ENCODE results near the gene TLE1. TPM values are rescaled to one million over a fixed set of nuclear protein-coding genes. Genes with fewer than 3 reads are reported as not detected.
"Not testable (repeated sequence)": the region's sequence is repeated elsewhere in the genome, so short reads cannot be mapped to it uniquely, and the experiment has no call there.

Gene TLE1
- total and polyA plus RNA-seq, 4 donors, result 20.9 to 39.9 (median 31.8) TPM

GRCh38 chr9:81652058-81652687, 37.2 kb downstream of the TLE1 start:
- DNase-seq, result no peak
- Histone ChIP-seq H3K27me3 (ENCODE audit: control insufficient read depth in 1 of 2, insufficient read depth in 2 of 2, low read length in 1 of 2) (no peaks in the 10 kb centered on the region), H3K4me3 (ENCODE audit: low read length in 2 of 2) (no peak overlapping the region), H3K4me1 (ENCODE audit: control insufficient read depth in 1 of 2, insufficient read depth in 2 of 2, low read length in 2 of 2) (peaks cover 2 to 7% of the 10 kb centered on the region in 2 donors), H3K27ac (ENCODE audit: low read depth in 1 of 2, low read length in 2 of 2) (no peak overlapping the region), H3K36me3 (ENCODE audit: control insufficient read depth in 1 of 2, insufficient read depth in 2 of 2, low read length in 1 of 2) (peaks cover 0 to 5% of the 10 kb centered on the region in 2 donors), H3K9me3 (ENCODE audit: control insufficient read depth, low read length) (no peaks in the 10 kb centered on the region)
- ATAC-seq (ENCODE audit: low FRiP score), result no peak
- 76 to 80% methylated on average over 7 of the region's 7 CpGs for WGBS, 2 donors
- intact Hi-C loops (cut with DNase I), result no loop called here

DNA sequence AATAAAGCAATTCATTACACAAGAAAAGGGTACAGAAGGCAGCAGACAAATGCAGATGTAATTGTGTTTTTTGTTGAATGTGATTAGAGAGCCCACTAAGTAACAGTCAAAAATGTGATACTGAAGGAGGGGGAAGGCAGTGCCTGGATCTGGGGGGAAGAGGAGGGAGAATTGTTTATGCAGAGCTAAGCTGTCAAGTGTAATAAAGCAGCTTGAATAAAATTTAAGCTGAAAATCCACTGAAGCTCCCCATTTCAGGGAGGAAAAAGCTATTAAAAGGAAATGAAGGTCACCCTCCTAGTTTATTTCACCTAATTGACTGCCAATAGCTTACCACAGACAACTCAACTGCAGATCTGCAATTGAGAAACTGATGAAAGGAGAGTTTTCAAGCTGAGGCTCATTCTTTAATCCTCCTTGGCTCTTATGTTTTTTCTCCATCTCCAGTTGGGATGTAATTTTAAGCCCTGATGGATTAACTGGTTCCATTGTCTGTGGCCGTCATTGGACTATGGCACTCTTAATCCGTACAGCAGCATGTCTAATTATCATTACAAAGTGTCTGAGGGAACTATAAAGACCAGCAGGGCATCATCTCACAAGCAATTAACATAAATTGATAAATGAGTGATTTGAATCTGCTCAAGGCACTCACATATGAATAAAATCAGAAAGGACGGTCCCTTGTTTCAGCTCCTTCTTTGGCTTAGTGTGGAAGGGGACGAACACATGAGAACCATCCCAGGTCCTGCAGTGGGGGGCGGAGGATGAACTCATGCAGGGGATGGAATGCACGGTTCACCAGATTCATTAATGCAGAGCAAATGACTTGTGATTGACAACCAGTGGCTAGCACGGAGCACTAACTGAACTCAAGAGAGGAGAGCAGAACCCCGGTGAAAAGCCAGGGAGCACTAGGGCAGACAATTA, 38.5 kb downstream of the TLE1 start:
- Histone ChIP-seq H3K4me3 (ENCODE audit: low read length in 2 of 2) (no peak overlapping the region), H3K36me3 (ENCODE audit: control insufficient read depth in 1 of 2, insufficient read depth in 2 of 2, low read length in 1 of 2) (peaks cover 0 to 5% of the 10 kb centered on the region in 2 donors), H3K9me3 (ENCODE audit: control insufficient read depth, low read length) (no peaks in the 10 kb centered on the region), H3K4me1 (ENCODE audit: control insufficient read depth in 1 of 2, insufficient read depth in 2 of 2, low read length in 2 of 2) (peaks cover 2 to 5% of the 10 kb centered on the region in 2 donors), H3K27ac (ENCODE audit: low read depth in 1 of 2, low read length in 2 of 2) (no peak overlapping the region), H3K27me3 (ENCODE audit: control insufficient read depth in 1 of 2, insufficient read depth in 2 of 2, low read length in 1 of 2) (no peaks in the 10 kb centered on the region)
- DNase-seq, result no peak
- ATAC-seq (ENCODE audit: low FRiP score), result no peak
- intact Hi-C loops (cut with DNase I), result no loop called here
- WGBS, 2 donors, result 84 to 88% methylated on average over 8 of the region's 8 CpGs

DNA sequence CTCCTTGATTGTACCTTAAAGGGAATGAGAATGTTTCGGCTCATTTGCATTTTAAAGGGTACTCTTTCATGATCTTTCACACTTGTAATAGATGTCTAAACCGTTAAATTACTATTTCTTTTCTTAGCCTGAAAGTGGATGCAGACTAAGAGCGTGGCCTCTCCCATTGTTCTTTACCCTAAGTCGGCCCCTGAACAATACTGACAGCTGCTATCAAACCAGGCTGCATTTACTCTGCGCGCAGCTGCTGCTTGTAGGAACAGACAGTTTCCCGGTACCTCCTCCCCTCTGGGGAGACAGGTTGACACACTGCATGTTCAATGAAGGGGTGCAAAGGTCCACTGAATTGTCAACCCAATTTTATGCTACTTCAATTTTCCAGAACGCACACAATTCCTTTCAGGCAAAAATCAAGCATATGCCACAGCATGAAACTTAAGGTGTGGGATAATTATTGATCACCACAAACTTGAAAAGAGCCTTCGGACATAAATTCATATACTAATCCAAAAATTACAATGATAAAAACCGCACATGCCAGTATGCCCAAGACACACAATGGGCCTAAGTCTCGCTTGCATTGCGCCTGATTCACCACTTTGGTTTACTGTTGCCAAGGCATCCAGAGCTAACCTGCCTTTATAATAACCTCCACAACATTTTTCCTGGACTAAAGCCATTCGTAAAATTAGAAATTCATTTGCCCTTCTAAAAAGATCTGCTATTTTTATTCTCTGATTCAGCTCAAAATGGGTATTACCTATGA, 39.7 kb downstream of the TLE1 start:
- ATAC-seq (ENCODE audit: low FRiP score), result no peak
- intact Hi-C loops (cut with DNase I), result no loop called here
- 64 to 69% methylated on average over 13 of the region's 13 CpGs for WGBS, 2 donors
- Histone ChIP-seq H3K27me3 (ENCODE audit: control insufficient read depth in 1 of 2, insufficient read depth in 2 of 2, low read length in 1 of 2) (no peaks in the 10 kb centered on the region), H3K4me3 (ENCODE audit: low read length in 2 of 2) (no peak overlapping the region), H3K9me3 (ENCODE audit: control insufficient read depth, low read length) (no peaks in the 10 kb centered on the region), H3K4me1 (ENCODE audit: control insufficient read depth in 1 of 2, insufficient read depth in 2 of 2, low read length in 2 of 2) (peaks cover 2 to 5% of the 10 kb centered on the region in 2 donors), H3K27ac (ENCODE audit: low read depth in 1 of 2, low read length in 2 of 2) (no peak overlapping the region), H3K36me3 (ENCODE audit: control insufficient read depth in 1 of 2, insufficient read depth in 2 of 2, low read length in 1 of 2) (peaks cover 0 to 5% of the 10 kb centered on the region in 2 donors)
- DNase-seq, result no peak

GRCh38 chr9:81648891-81649290, 40.5 kb downstream of the TLE1 start:
- Histone ChIP-seq H3K27ac (ENCODE audit: low read depth in 1 of 2, low read length in 2 of 2) (no peak overlapping the region), H3K4me3 (ENCODE audit: low read length in 2 of 2) (no peak overlapping the region), H3K36me3 (ENCODE audit: control insufficient read depth in 1 of 2, insufficient read depth in 2 of 2, low read length in 1 of 2) (peaks cover 0 to 5% of the 10 kb centered on the region in 2 donors), H3K4me1 (ENCODE audit: control insufficient read depth in 1 of 2, insufficient read depth in 2 of 2, low read length in 2 of 2) (peaks cover 2 to 5% of the 10 kb centered on the region in 2 donors), H3K27me3 (ENCODE audit: control insufficient read depth in 1 of 2, insufficient read depth in 2 of 2, low read length in 1 of 2) (no peaks in the 10 kb centered on the region), H3K9me3 (ENCODE audit: control insufficient read depth, low read length) (no peaks in the 10 kb centered on the region)
- intact Hi-C loops (cut with DNase I), result no loop called here
- DNase-seq (no peak), ATAC-seq (ENCODE audit: low FRiP score) (no peak)
- WGBS, 2 donors, result 61 to 64% methylated on average over 2 of the region's 2 CpGs

- peaks cover 2 to 5% of the 10 kb centered on the region in 2 donors for H3K4me1 ChIP-seq (ENCODE audit: control insufficient read depth in 1 of 2, insufficient read depth in 2 of 2, low read length in 2 of 2)
- WGBS, 2 donors, result 72 to 83% methylated on average over 3 of the region's 3 CpGs
- no peak overlapping the region for H3K27ac ChIP-seq (ENCODE audit: low read depth in 1 of 2, low read length in 2 of 2)
- intact Hi-C loops (cut with DNase I), result no loop called here
- peaks cover 0 to 5% of the 10 kb centered on the region in 2 donors for H3K36me3 ChIP-seq (ENCODE audit: control insufficient read depth in 1 of 2, insufficient read depth in 2 of 2, low read length in 1 of 2)
- no peaks in the 10 kb centered on the region for H3K27me3 ChIP-seq (ENCODE audit: control insufficient read depth in 1 of 2, insufficient read depth in 2 of 2, low read length in 1 of 2)
- no peak overlapping the region for H3K4me3 ChIP-seq (ENCODE audit: low read length in 2 of 2)
- DNase-seq (no peak), ATAC-seq (ENCODE audit: low FRiP score) (no peak)
- H3K9me3 ChIP-seq (ENCODE audit: control insufficient read depth, low read length), result no peaks in the 10 kb centered on the region
These were observed 43.0 kb downstream of the TLE1 start for GRCh38 chr9:81646337-81646736.

GRCh38 chr9:81644513-81644912, 44.8 kb downstream of the TLE1 start:
- 77 to 85% methylated on average over 6 of the region's 6 CpGs for WGBS, 2 donors
- H3K27me3 ChIP-seq (ENCODE audit: control insufficient read depth in 1 of 2, insufficient read depth in 2 of 2, low read length in 1 of 2); intact Hi-C loops (cut with DNase I): not testable (repeated sequence)

GRCh38 chr9:81637276-81637675, 52.1 kb downstream of the TLE1 start:
- peaks cover 0 to 3% of the 10 kb centered on the region in 2 donors for H3K4me1 ChIP-seq (ENCODE audit: control insufficient read depth in 1 of 2, insufficient read depth in 2 of 2, low read length in 2 of 2)
- 88% methylated on average over 1 of the region's 1 CpG for WGBS, 2 donors

More at GRCh38 chr9:81644513-81644912, 44.8 kb downstream of the TLE1 start:
- DNase-seq; H3K4me3 ChIP-seq (ENCODE audit: low read length in 2 of 2); H3K27ac ChIP-seq (ENCODE audit: low read depth in 1 of 2, low read length in 2 of 2); H3K9me3 ChIP-seq (ENCODE audit: control insufficient read depth, low read length); H3K4me1 ChIP-seq (ENCODE audit: control insufficient read depth in 1 of 2, insufficient read depth in 2 of 2, low read length in 2 of 2); ATAC-seq (ENCODE audit: low FRiP score); H3K36me3 ChIP-seq (ENCODE audit: control insufficient read depth in 1 of 2, insufficient read depth in 2 of 2, low read length in 1 of 2): not testable (repeated sequence)

DNA sequence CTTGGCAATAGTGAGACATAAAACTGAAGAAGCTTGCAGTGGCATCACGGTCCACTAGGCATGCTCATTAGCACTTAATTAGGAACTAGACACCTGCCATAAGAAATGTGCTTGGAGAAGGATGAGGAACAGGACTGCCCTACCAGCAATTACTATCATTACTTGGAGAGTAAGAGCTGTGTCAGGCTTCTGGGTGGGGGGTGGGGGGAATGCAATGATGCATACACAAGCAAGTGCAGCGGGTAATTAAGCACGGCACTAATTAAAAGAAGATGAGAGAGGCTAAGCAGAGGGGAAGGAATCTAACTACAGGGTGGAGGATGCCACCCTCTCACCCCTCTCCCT, 53.1 kb downstream of the TLE1 start:
- intact Hi-C loops (cut with DNase I), result no loop called here
- Histone ChIP-seq H3K4me3 (ENCODE audit: low read length in 2 of 2) (no peak overlapping the region), H3K27ac (ENCODE audit: low read depth in 1 of 2, low read length in 2 of 2) (no peak overlapping the region), H3K4me1 (ENCODE audit: control insufficient read depth in 1 of 2, insufficient read depth in 2 of 2, low read length in 2 of 2) (peaks cover 0 to 3% of the 10 kb centered on the region in 2 donors), H3K36me3 (ENCODE audit: control insufficient read depth in 1 of 2, insufficient read depth in 2 of 2, low read length in 1 of 2) (no peaks in the 10 kb centered on the region), H3K27me3 (ENCODE audit: control insufficient read depth in 1 of 2, insufficient read depth in 2 of 2, low read length in 1 of 2) (no peaks in the 10 kb centered on the region), H3K9me3 (ENCODE audit: control insufficient read depth, low read length) (no peaks in the 10 kb centered on the region)
- WGBS, 2 donors, result 84 to 91% methylated on average over 3 of the region's 3 CpGs
- DNase-seq (no peak), ATAC-seq (ENCODE audit: low FRiP score) (no peak)

More at GRCh38 chr9:81637276-81637675, 52.1 kb downstream of the TLE1 start:
- Histone ChIP-seq H3K9me3 (ENCODE audit: control insufficient read depth, low read length) (no peaks in the 10 kb centered on the region), H3K27me3 (ENCODE audit: control insufficient read depth in 1 of 2, insufficient read depth in 2 of 2, low read length in 1 of 2) (no peaks in the 10 kb centered on the region), H3K4me3 (ENCODE audit: low read length in 2 of 2) (no peak overlapping the region), H3K36me3 (ENCODE audit: control insufficient read depth in 1 of 2, insufficient read depth in 2 of 2, low read length in 1 of 2) (no peaks in the 10 kb centered on the region), H3K27ac (ENCODE audit: low read depth in 1 of 2, low read length in 2 of 2) (no peak overlapping the region)
- ATAC-seq (ENCODE audit: low FRiP score) (no peak), DNase-seq (no peak)
- intact Hi-C loops (cut with DNase I), result no loop called here

Measured in aorta (tissue), 5 donors.